Measurements from ENCODE around the gene DCLK2.
A peak's percentile ranks its signal among the peaks of the same experiment; 100 is the strongest.

DCLK2 gene

DNA sequence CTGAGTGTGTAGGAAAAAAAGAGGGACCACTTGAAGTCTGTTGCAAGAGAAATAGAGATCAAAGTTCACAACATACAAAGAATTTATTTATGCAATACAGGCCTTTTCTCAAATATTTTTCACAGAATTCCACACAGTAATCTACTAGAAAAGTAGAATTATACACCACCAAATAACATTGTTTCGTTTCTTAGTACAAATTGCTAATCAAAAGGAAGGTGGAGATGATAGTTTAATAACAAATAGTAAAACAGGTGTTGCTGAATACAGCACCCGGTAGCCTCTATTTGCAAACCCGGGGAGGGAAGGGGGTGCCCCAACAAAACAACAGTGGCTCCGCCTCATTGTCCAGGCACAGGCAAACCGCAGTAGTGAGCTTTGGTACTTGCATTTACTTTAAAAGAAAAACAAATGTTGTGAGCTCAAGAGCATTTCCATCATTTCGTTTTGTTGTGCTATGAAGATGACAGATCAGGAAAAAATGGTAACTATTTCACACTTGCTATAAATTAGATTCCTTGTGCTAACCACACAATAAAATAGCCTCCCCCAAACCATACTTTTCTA is 186.4 kb downstream of the DCLK2 start:
- DNase-seq (ENCODE audit: low spot score): no peak

GRCh38 chr4:150265806-150266205 is 187.6 kb downstream of the DCLK2 start:
- DNase-seq (ENCODE audit: low spot score): no peak

DNA sequence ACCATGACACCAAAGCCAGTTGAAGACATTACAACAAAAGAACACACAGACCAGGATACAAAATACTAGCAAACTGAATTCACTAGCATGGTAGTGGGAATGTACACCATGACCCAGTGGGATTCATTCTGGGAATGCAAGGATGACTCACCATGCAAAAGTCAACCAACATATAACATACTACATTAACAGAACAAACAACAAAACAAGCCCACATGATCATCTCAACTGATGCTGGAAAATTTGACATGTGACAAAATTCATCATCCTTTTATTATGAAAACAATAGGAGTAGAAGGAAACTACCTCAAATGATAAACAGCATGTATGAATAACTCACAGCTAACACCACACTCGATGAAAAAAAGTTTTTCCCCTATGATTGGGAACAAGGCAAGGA is 190.2 kb downstream of the DCLK2 start:
- no peak for DNase-seq (ENCODE audit: low spot score)

GRCh38 chr4:150278206-150278605 is 200.0 kb downstream of the DCLK2 start:
- no peak for DNase-seq (ENCODE audit: low spot score)

DNA sequence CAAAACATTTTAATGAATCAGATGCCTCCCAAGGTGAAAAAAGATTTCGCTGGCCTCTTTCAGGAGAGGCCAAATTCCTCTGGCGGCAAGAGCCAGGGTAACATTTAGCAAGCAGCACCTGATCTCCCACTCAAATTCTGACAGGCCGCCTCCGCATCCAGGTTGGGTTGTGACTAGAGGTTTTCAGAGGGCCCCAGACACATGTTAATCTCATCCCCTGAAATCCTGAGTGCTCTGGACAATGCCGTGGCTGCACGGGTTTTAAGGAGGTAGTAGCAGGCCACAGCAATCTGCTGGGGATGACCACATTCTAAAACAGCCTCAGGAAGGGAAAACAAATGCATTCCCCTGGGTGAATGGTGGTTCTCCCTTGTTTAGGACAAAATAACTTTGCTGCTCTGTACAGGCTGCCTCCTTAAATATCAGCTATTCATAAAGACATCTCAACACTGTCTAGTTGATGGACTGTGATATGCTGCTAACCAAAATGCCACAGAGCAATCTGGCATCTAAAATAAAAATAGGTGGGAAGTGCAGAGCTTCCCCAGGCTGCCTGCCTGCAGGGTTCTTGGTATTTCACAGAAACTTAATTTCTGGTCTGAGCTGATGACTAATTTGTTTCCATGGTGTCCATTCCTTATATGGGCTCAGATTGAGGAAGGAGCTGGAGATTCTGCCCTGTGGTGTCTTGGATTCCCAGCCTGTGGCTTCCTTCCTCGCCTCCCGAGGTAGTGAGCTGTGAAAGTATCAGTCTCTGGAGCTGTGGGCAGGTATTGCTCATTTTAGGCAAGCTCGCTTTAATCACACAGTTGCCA is 202.0 kb downstream of the DCLK2 start:
- no peak for DNase-seq (ENCODE audit: low spot score)

DNA sequence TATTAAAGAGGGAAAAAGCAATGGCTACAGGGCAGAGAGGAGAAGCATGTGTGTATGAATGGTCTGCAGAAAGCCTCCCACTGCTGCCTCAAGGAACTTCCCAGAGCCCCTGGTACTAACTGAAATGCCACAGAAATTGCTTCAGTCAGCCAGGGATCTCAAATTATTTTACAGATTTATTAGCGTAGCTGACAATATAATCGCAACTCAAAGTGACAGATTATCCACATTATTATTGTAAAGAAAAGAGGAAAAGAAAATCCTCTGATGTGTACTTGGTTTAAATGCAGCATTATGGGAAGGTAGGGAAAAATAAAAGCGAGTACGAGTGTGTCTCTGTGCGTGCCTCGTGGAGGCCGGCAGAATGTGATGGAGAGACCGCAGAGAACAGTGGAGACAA is 202.7 kb downstream of the DCLK2 start:
- DNase-seq (ENCODE audit: low spot score): no peak

GRCh38 chr4:150283689-150284088 is 205.4 kb downstream of the DCLK2 start:
- no peak for DNase-seq (ENCODE audit: low spot score)

- no peak for DNase-seq (ENCODE audit: low spot score)
Measured at GRCh38 chr4:150286656-150287055, 208.4 kb downstream of the DCLK2 start.

DNA sequence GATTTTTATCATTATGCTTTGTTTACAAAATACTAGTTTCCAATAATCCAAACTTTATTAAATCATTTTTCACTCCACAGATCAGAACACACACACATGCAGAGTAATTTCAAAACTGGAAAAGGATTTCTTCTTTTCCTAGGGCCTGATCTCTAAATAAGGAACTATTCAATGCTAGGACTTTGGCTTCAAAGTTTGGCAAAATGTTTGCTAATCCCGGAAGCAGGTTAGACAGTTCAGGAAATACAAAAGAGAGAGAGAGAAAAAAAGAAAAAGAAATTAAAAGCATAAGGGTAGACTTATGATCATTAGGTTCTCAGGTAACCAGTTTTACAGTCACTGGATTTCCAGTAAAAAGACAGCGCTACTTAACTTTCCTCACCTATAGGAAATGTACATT is 211.0 kb downstream of the DCLK2 start:
- no peak for DNase-seq (ENCODE audit: low spot score)

DNA sequence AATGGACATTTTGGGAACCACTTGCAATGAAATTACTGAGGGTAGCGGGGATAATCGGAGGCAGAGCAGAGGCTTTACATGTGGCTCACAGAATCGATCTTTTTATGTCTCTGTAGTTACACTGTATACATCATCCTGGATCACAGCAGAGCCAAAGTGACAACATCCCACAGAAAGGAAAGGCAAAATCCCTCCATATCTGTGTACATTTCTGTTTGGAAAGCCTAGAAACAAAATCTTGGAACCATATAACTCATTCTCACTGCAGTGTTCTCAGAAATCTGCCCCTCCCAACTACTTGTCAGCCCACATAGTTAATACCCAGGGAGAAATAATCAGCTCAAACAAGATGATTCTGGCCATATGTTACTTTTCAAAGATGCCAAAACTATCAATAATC is 211.6 kb downstream of the DCLK2 start:
- no peak for DNase-seq (ENCODE audit: low spot score)

GRCh38 chr4:150297861-150298474 is 219.7 kb downstream of the DCLK2 start:
- peak; percentile 69 for DNase-seq (ENCODE audit: low spot score)

GRCh38 chr4:150299816-150300215 is 221.6 kb downstream of the DCLK2 start:
- DNase-seq (ENCODE audit: low spot score): no peak

DNA sequence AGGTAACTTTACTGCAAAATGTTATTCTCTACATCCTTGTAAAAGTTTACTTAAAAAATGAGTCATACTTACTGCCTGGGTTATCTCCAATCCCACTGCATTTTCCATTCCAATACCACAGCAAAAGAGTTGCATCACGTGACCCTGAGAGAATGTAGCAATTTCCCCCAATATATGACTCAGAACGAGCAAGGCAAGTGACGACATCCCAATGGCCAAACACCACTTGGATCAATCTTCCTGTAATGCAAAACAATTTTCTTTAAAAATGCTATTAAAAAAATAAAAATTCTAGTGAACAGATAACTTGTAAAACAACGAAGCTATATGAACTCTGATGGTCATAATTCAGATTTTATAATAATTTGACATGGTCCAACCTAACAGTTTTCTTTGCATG is 224.3 kb downstream of the DCLK2 start:
- no peak for DNase-seq (ENCODE audit: low spot score)

DNA sequence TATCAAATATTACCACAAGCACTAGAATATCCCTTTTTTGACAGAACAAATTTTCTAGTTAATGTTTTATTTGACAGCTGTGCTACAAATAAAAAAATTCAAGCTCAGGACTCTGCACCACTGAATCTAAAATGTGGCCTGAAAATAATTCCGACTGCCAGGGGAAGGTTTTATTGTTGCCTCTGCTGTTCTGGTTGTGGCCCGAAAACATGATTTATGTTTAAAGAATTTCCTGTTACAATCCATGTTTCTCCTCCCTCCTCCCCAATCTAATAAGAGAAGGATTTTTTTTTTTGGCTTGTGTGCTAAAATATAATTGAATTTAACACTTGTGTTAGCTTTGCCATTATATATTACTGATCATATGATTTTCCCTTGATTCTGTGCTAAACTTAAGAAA is 227.8 kb downstream of the DCLK2 start:
- DNase-seq (ENCODE audit: low spot score): no peak

DNA sequence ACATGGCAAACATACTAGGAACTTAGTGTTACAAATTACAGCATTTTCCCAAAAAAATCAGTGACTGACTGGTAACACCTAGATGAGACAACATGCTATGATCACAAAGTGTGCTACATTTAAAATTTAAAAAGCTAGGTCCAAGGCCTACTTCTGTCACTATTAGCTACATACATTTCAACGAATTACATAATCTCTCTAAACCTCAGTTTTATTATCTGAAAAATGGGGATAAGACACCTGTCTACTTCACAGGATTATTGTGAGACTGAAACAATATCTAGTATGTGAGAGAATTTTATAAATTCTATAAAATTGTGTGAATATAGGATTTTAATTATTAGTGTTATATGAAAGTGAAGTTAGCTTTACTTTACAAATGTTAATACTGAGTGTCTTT is 228.5 kb downstream of the DCLK2 start:
- no peak for DNase-seq (ENCODE audit: low spot score)
